Measurements from ENCODE around the gene GRM6.

GRM6 gene

GRCh38 chr5:178994580-178995340 is at the start of gene GRM6:
TSS of gene GRM6 (minus strand) at chr5:178995320. CDS start at chr5:178994944, 376 bp downstream.
- no peak for DNase-seq

GRCh38 chr5:179044765-179045164 is 49.6 kb upstream of the GRM6 start:
- DNase-seq: no peak

- no peak for DNase-seq
These were observed 38.0 kb upstream of the GRM6 start for GRCh38 chr5:179033004-179033580.

GRCh38 chr5:179023528-179024189 is 28.5 kb upstream of the GRM6 start, which contains the start of gene ZNF879:
TSS of gene ZNF879 (plus strand) at chr5:179023804. CDS start at chr5:179025005, 1,201 bp downstream.
- DNase-seq: peak; percentile 92

- DNase-seq: no peak
These were observed 13.5 kb upstream of the GRM6 start for GRCh38 chr5:179008667-179009066.

GRCh38 chr5:179006564-179006963 is 11.4 kb upstream of the GRM6 start:
- no peak for DNase-seq

GRCh38 chr5:178998441-178998840 is 3.3 kb upstream of the GRM6 start:
- DNase-seq: no peak

- no peak for DNase-seq
These were observed 2.1 kb upstream of the GRM6 start for GRCh38 chr5:178997191-178997590.

GRCh38 chr5:178996156-178996555 is 1.0 kb upstream of the GRM6 start:
- no peak for DNase-seq

GRCh38 chr5:178995341-178995690 is 196 bp upstream of the GRM6 start:
- no peak for DNase-seq

GRCh38 chr5:178993955-178994579 is 1.1 kb downstream of the GRM6 start:
- DNase-seq: no peak

GRCh38 chr5:178993236-178993765 is 1.8 kb downstream of the GRM6 start:
- DNase-seq: no peak

GRCh38 chr5:178992291-178992895 is 2.7 kb downstream of the GRM6 start:
- DNase-seq: no peak

- DNase-seq: no peak
These were observed 3.7 kb downstream of the GRM6 start for GRCh38 chr5:178991190-178992145.

- DNase-seq: no peak
These were observed 4.6 kb downstream of the GRM6 start for GRCh38 chr5:178990491-178990890.

- DNase-seq: no peak
These were observed 5.8 kb downstream of the GRM6 start for GRCh38 chr5:178989311-178989710.

GRCh38 chr5:178988436-178989220 is 6.5 kb downstream of the GRM6 start:
- no peak for DNase-seq

- DNase-seq: no peak
These were observed 8.7 kb downstream of the GRM6 start for GRCh38 chr5:178986326-178986960.

GRCh38 chr5:178984145-178985072 is 10.7 kb downstream of the GRM6 start:
- no peak for DNase-seq
